ENCODE data around the gene GLB1L.
"Not testable (repeated sequence)": the region's sequence is repeated elsewhere in the genome, so short reads cannot be mapped to it uniquely, and the experiment has no call there.

Gene GLB1L

GRCh38 chr2:219266232-219266631 lies 21.0 kb upstream of the GLB1L start:
- no peak overlapping the region for H3K9ac ChIP-seq (ENCODE audit: low read length)

GRCh38 chr2:219261024-219261855 lies 16.0 kb upstream of the GLB1L start:
- TF ChIP-seq EZH2phosphoT487 (IDR thresholded peaks at IDR 0.05; ENCODE audit: low read length) (no peak), EZH2 (optimal IDR thresholded peaks at IDR 0.05; ENCODE audit: low read depth, low read length) (no peak), CTCF (IDR thresholded peaks at IDR 0.05; ENCODE audit: low read length) (no peak)
- no peak overlapping the region for H3K4me3 ChIP-seq (ENCODE audit: low read length)
- no peaks in the 10 kb centered on the region for H3K27me3 ChIP-seq (replicated peaks; ENCODE audit: insufficient read depth, low read length)
- H3K27ac ChIP-seq (ENCODE audit: low read length): no peak overlapping the region
- no peaks in the 10 kb centered on the region for H3K4me1 ChIP-seq (ENCODE audit: low read length)
- no peak for DNase-seq
- H3K36me3 ChIP-seq (replicated peaks; ENCODE audit: insufficient read depth, low read length): no peaks in the 10 kb centered on the region
- no peaks in the 10 kb centered on the region for H3K9me2 ChIP-seq (replicated peaks; ENCODE audit: insufficient read depth, low read length)
- H3K9me3 ChIP-seq (replicated peaks; ENCODE audit: insufficient read depth, low read length): no peaks in the 10 kb centered on the region
- no peaks in the 10 kb centered on the region for H3K79me2 ChIP-seq (ENCODE audit: low read length)
- H4K20me1 ChIP-seq (ENCODE audit: insufficient read depth, low read length): no peaks in the 10 kb centered on the region
- no peak overlapping the region for H3K9ac ChIP-seq (ENCODE audit: low read length)
- H3K4me2 ChIP-seq (ENCODE audit: low read depth, low read length): no peak overlapping the region
- H3F3A ChIP-seq (ENCODE audit: insufficient read depth, low read length): no peaks in the 10 kb centered on the region
- H2AFZ ChIP-seq (ENCODE audit: low read length): no peak overlapping the region

More at GRCh38 chr2:219266232-219266631, 21.0 kb upstream of the GLB1L start:
- Histone ChIP-seq H4K20me1 (ENCODE audit: insufficient read depth, low read length) (no peaks in the 10 kb centered on the region), H3K9me2 (replicated peaks; ENCODE audit: insufficient read depth, low read length) (no peaks in the 10 kb centered on the region), H2AFZ (ENCODE audit: low read length) (no peak overlapping the region), H3K9me3 (replicated peaks; ENCODE audit: insufficient read depth, low read length) (no peaks in the 10 kb centered on the region), H3K27me3 (replicated peaks; ENCODE audit: insufficient read depth, low read length) (no peaks in the 10 kb centered on the region), H3K4me3 (ENCODE audit: low read length) (no peak overlapping the region), H3K4me1 (ENCODE audit: low read length) (no peaks in the 10 kb centered on the region), H3K4me2 (ENCODE audit: low read depth, low read length) (no peak overlapping the region), H3K79me2 (ENCODE audit: low read length) (no peaks in the 10 kb centered on the region), H3K27ac (ENCODE audit: low read length) (no peak overlapping the region), H3K36me3 (replicated peaks; ENCODE audit: insufficient read depth, low read length) (no peaks in the 10 kb centered on the region), H3F3A (ENCODE audit: insufficient read depth, low read length) (no peaks in the 10 kb centered on the region)
- DNase-seq: no peak
- TF ChIP-seq CTCF (IDR thresholded peaks at IDR 0.05; ENCODE audit: low read length) (no peak), EZH2 (optimal IDR thresholded peaks at IDR 0.05; ENCODE audit: low read depth, low read length) (no peak)

GRCh38 chr2:219258942-219259341 lies 13.7 kb upstream of the GLB1L start:
- H4K20me1 ChIP-seq (ENCODE audit: insufficient read depth, low read length); H3F3A ChIP-seq (ENCODE audit: insufficient read depth, low read length); H3K4me1 ChIP-seq (ENCODE audit: low read length); H3K4me3 ChIP-seq (ENCODE audit: low read length); H3K79me2 ChIP-seq (ENCODE audit: low read length); H3K9me2 ChIP-seq (replicated peaks; ENCODE audit: insufficient read depth, low read length); H3K27me3 ChIP-seq (replicated peaks; ENCODE audit: insufficient read depth, low read length); H3K36me3 ChIP-seq (replicated peaks; ENCODE audit: insufficient read depth, low read length); H3K9ac ChIP-seq (ENCODE audit: low read length); DNase-seq; H2AFZ ChIP-seq (ENCODE audit: low read length); H3K9me3 ChIP-seq (replicated peaks; ENCODE audit: insufficient read depth, low read length); H3K27ac ChIP-seq (ENCODE audit: low read length); H3K4me2 ChIP-seq (ENCODE audit: low read depth, low read length): not testable (repeated sequence)

- Histone ChIP-seq H3F3A (ENCODE audit: insufficient read depth, low read length) (peaks cover 23% of the 10 kb centered on the region), H4K20me1 (ENCODE audit: insufficient read depth, low read length) (no peaks in the 10 kb centered on the region), H3K4me2 (ENCODE audit: low read depth, low read length) (peak overlapping the region; percentile 99), H3K36me3 (replicated peaks; ENCODE audit: insufficient read depth, low read length) (0 out of 2 replicates have a peak, but pooled peaks cover 6% of the 10 kb centered on the region), H3K9ac (ENCODE audit: low read length) (peak overlapping the region; percentile 88), H2AFZ (ENCODE audit: low read length) (peak overlapping the region; percentile 88), H3K9me3 (replicated peaks; ENCODE audit: insufficient read depth, low read length) (no peaks in the 10 kb centered on the region), H3K4me3 (ENCODE audit: low read length) (peak overlapping the region; percentile 78), H3K79me2 (ENCODE audit: low read length) (peaks cover 41% of the 10 kb centered on the region), H3K9me2 (replicated peaks; ENCODE audit: insufficient read depth, low read length) (no peaks in the 10 kb centered on the region), H3K4me1 (ENCODE audit: low read length) (peaks cover 23% of the 10 kb centered on the region), H3K27ac (ENCODE audit: low read length) (peak overlapping the region; percentile 73; the same call in 1 of the 2 replicates), H3K27me3 (replicated peaks; ENCODE audit: insufficient read depth, low read length) (no peaks in the 10 kb centered on the region)
- peak; percentile 35 for DNase-seq
- no peak for TF ChIP-seq EZH2phosphoT487 (IDR thresholded peaks at IDR 0.05; ENCODE audit: low read length)
These were observed 9.5 kb upstream of the GLB1L start for GRCh38 chr2:219254590-219255201.

All from MM.1S (cell line).